Measurements from ENCODE around the gene HSD11B1. TPM values are rescaled to one million over a fixed set of nuclear protein-coding genes. Genes with fewer than 3 reads are reported as not detected.

The HSD11B1 gene
- total RNA-seq, 2 experiments from 2014 or later, result 1.5 TPM

DNA sequence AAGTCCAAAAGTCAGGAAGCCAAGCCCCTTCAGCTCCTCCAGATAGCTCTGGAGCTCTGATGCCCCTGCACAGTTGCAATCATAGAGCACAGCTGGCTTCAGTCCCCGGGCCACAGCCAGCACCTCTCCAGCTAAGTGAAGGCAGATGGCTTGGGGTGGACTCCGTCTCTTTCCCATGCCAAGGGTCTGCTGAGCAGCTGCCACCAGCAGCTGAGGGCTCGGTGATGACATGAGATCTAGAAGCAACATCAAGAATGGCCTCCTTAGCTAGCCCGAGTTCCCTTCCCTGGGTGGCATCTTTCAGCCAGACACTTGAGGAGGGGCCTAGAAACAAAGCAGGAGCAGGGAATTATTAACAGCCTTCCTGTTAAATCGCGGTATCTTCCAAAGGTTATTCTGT is 78.7 kb downstream of the HSD11B1 start:
- no peaks in the 10 kb centered on the region for H3K9me3 Mint-ChIP-seq
- peaks cover 46% of the 10 kb centered on the region for H3K36me3 Mint-ChIP-seq (ENCODE audit: low read depth)
- DNase-seq, result no peak
- peak overlapping the region; percentile 83 for H3K4me3 Mint-ChIP-seq
- ChIA-PET POLR2A (interaction anchor here (0.6 to 1.6 kb wide), 4 partner anchors 9 to 15 kb away, joined by 3 to 5 read pairs (median 4); no protein-coding TSS in a partner anchor), CTCF (interaction anchor here (0.7 to 2.6 kb wide), 7 partner anchors 10 to 44 kb away, joined by 3 to 9 read pairs (median 5); partner anchors contain the start of gene TRAF3IP3)
- peaks cover 3% of the 10 kb centered on the region for H3K27me3 Mint-ChIP-seq
- H3K27ac Mint-ChIP-seq, result peak overlapping the region; percentile 92
- H3K4me1 Mint-ChIP-seq, result peaks cover 47% of the 10 kb centered on the region

Other genes starting within 250 kb of the HSD11B1 start
- not detected for gene CAMK1G, start 121.1 kb upstream of the HSD11B1 start, total RNA-seq
- gene LAMB3, start 52.4 kb upstream of the HSD11B1 start, total RNA-seq, result 1 to 10 TPM; 1.3 to 1.9 TPM
- under 1 TPM; 0.56 to 0.64 TPM for gene G0S2, start 29.4 kb upstream of the HSD11B1 start, total RNA-seq
- gene TRAF3IP3, start 51.2 kb downstream of the HSD11B1 start, total RNA-seq, result 100 to 1,000 TPM; 426 to 434 TPM
- 1 to 10 TPM; 1.9 to 2.0 TPM for gene C1orf74, start 79.7 kb downstream of the HSD11B1 start, total RNA-seq
- not detected for gene IRF6, start 101.3 kb downstream of the HSD11B1 start, total RNA-seq
- gene UTP25, start 123.1 kb downstream of the HSD11B1 start, total RNA-seq, result 1 to 10 TPM; 8.4 to 9.5 TPM
- gene SYT14, start 233.4 kb downstream of the HSD11B1 start, total RNA-seq, result not detected